ENCODE results near the gene GUCY2C. TPM values are rescaled to one million over a fixed set of nuclear protein-coding genes. Genes with fewer than 3 reads are reported as not detected.

Gene GUCY2C
- total RNA-seq, 1 donor from 2014 or later = 0.11 TPM

- intact Hi-C loops (cut with micrococcal nuclease) = no loop called here
- no peaks in the 10 kb centered on the region for H3K27me3 ChIP-seq (ENCODE audit: low read depth)
These were observed 5.6 kb upstream of the GUCY2C start for GRCh38 chr12:14701809-14702568.

GRCh38 chr12:14700935-14701334, 4.5 kb upstream of the GUCY2C start:
- no peak overlapping the region for H3K27ac ChIP-seq (replicated peaks)
- H3K4me1 ChIP-seq = no peaks in the 10 kb centered on the region
- no peaks in the 10 kb centered on the region for H3K9me3 ChIP-seq (replicated peaks)
- H3K27me3 ChIP-seq (ENCODE audit: low read depth) = no peaks in the 10 kb centered on the region
- H3K36me3 ChIP-seq = no peaks in the 10 kb centered on the region
- H3K4me3 ChIP-seq = no peak overlapping the region
- DNase-seq = no peak
- intact Hi-C loops (cut with micrococcal nuclease) = no loop called here
- TF ChIP-seq CTCF (IDR thresholded peaks at IDR 0.05; ENCODE audit: borderline replicate concordance) = no peak

More at GRCh38 chr12:14701809-14702568, 5.6 kb upstream of the GUCY2C start:
- Histone ChIP-seq H3K36me3 (no peaks in the 10 kb centered on the region), H3K9me3 (replicated peaks) (no peaks in the 10 kb centered on the region), H3K4me1 (no peaks in the 10 kb centered on the region), H3K27ac (replicated peaks) (no peak overlapping the region), H3K4me3 (no peak overlapping the region)
- TF ChIP-seq CTCF (IDR thresholded peaks at IDR 0.05; ENCODE audit: borderline replicate concordance) = no peak
- DNase-seq = no peak

GRCh38 chr12:14699923-14700322, 3.5 kb upstream of the GUCY2C start:
- Histone ChIP-seq H3K4me1 (no peaks in the 10 kb centered on the region), H3K27ac (replicated peaks) (no peak overlapping the region), H3K27me3 (ENCODE audit: low read depth) (no peaks in the 10 kb centered on the region), H3K36me3 (no peaks in the 10 kb centered on the region), H3K9me3 (replicated peaks) (no peaks in the 10 kb centered on the region), H3K4me3 (no peak overlapping the region)
- DNase-seq = no peak
- intact Hi-C loops (cut with micrococcal nuclease) = no loop called here
- no peak for TF ChIP-seq CTCF (IDR thresholded peaks at IDR 0.05; ENCODE audit: borderline replicate concordance)

- Histone ChIP-seq H3K27me3 (ENCODE audit: low read depth) (no peaks in the 10 kb centered on the region), H3K4me1 (no peaks in the 10 kb centered on the region), H3K36me3 (no peaks in the 10 kb centered on the region), H3K9me3 (replicated peaks) (no peaks in the 10 kb centered on the region), H3K4me3 (no peak overlapping the region), H3K27ac (replicated peaks) (no peak overlapping the region)
- no peak for DNase-seq
- no peak for TF ChIP-seq CTCF (IDR thresholded peaks at IDR 0.05; ENCODE audit: borderline replicate concordance)
- intact Hi-C loops (cut with micrococcal nuclease) = no loop called here
These were observed 2.2 kb upstream of the GUCY2C start for GRCh38 chr12:14698555-14698954.

GRCh38 chr12:14695715-14696141, 671 bp downstream of the GUCY2C start:
- intact Hi-C loops (cut with micrococcal nuclease) = no loop called here
- Histone ChIP-seq H3K9me3 (replicated peaks) (no peaks in the 10 kb centered on the region), H3K4me3 (no peak overlapping the region), H3K27me3 (ENCODE audit: low read depth) (no peaks in the 10 kb centered on the region), H3K27ac (replicated peaks) (no peak overlapping the region), H3K36me3 (no peaks in the 10 kb centered on the region), H3K4me1 (peaks cover 10% of the 10 kb centered on the region)
- TF ChIP-seq CTCF (IDR thresholded peaks at IDR 0.05; ENCODE audit: borderline replicate concordance) = no peak
- DNase-seq = no peak

Data from left ventricle myocardium inferior (tissue), 1 donor.